SH-SY5Y (cell line): ENCODE measurements around the gene TCP11L2.

ENCODE experiments used
- GATA2 ChIP-seq: IDR thresholded peaks from 2 replicates; pipeline ENCODE4 v1.6.1; 2011; ENCODE audit warnings: mild to moderate bottlenecking, low read depth, low read length
- GATA3 ChIP-seq: IDR thresholded peaks from 2 replicates; pipeline ENCODE4 v1.6.1; 2011; ENCODE audit warnings: low read depth, mild to moderate bottlenecking, low read length, moderate library complexity

TCP11L2 gene

DNA sequence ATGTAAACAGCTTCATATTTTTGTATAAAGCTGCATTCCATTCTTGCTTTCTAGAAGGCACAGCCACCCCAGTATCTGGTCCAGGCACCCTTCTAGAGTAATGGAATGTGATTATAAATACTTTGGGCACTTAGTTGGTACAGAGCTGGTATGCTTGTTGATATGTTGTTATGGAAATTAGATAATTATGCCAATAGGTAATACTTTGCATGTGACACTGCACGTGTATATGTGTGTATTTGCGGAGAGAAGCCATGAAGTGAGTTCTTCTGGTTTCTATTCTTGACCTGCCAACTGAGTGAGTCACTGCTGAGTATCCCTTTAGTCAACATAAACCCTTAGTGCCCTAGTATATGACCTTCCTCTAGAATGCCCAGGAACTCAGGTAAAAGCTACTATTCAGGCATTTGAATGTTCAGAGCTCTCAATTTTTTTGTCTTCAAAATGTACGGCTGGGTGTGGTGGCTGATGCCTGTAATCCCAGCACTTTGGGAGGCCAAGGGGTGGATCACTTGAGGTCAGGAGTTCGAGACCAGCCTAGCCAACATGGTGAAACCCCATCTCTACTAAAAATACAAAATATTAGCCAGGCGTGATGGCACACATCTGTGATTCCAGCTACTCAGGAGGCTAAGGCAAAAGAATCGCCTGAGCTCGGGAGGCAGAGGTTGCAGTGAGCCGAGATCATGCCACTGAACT lies 6.2 kb upstream of the TCP11L2 start:
- TF ChIP-seq GATA3 (no peak), GATA2 (no peak)

DNA sequence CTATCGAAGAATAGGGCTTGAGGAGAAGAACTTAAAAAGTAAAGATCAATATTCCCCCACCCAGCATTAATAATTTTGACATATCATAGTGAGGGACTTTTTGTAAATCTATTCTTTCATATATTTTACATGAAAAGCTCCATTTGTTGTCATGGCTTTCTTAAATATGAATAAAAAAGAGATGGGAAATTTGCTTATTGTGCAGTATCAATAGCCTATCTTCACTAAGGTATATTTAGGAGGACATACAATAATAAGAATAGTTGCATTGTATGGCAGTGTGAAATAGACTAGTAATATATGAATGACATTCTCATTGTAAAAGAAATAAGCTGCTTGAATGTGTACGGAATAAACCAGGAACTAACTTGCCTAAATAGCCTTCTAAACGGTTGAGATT lies 5.5 kb upstream of the TCP11L2 start:
- TF ChIP-seq GATA3 (no peak), GATA2 (no peak)

DNA sequence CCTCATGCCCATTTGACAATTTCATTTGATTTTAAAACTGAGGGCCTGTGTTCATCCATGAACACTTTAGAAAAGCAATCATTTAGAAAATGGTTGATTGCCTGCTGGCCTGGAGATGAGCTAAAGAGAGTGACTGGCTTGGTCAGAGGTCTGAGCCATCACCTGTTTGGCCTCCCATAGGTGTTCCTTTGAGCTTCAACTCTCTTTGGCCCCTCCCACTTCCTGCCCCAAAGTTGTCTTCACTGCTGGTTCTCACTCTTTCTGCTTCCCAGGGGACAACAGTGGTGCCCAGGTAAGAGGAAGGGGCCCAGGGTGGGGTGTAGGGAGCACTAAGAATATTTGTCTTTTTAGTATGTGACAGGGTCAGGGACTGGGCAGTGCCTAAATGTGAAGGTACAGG lies 4.9 kb upstream of the TCP11L2 start:
- TF ChIP-seq GATA2 = no peak
- no peak for TF ChIP-seq GATA3

DNA sequence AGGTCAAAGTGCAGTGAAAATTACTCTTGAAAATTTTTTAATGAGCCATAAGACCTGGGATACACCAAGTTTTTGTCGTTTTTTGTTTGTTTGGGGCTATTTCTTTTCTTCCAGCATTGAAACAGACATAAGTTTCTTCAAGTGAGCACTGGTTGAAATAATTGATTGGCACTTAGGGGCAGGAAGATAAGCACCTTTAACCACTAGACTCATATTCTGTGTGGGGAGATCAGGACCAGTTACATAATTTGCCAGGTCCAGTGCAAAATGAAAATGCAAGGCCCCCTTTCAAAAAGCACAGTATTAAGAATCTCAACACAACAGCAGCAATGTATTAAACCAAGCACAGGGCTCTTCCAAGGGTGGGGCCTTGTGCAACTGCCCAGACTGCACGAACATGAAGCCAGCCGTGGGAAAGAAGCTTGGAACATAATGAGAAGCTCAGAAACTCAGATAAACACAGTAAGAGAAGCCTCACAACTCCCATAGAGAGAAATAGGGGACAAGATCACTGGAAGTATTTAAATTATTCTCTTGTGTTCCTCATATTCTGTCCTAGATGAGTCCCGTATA lies 3.2 kb upstream of the TCP11L2 start:
- TF ChIP-seq GATA2 = no peak
- TF ChIP-seq GATA3 = no peak

DNA sequence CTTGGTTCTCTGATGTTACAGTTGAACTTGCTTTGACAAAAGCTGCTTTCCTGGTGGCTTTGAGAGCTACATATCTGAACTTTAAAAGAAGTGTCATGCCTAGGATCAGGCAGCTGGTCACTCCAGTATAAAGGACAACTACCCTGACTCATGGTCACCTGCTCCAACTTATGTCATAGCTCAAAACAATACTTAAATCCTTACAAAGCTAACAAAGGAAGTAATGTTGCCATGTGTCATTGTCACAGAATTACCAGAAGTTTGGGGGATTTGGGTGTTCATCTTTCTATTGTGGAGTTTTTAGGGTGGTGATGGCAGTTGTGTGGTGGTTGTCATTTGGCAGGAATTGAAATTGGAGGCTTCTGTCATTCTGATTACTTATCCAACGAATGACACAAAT lies 1.8 kb upstream of the TCP11L2 start:
- TF ChIP-seq GATA3 (no peak), GATA2 (no peak)

DNA sequence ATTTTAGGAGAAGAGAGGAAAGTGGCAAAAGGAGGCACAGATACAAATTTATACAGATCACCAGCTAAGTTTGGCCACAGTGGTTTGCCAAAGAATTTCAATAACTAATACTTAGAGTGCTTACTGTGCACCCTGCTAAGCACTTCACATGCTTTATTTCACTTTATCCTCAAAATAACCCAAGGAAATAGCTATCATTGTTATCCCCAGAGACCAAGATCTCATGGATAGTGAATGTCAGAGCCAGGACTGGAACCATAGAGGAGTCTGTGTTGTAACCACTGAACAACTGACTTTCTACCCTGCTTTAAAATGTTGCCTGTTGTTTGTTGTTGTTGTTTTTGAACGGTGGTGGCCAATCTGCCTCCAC lies 1.3 kb upstream of the TCP11L2 start:
- TF ChIP-seq GATA3 (no peak), GATA2 (no peak)

DNA sequence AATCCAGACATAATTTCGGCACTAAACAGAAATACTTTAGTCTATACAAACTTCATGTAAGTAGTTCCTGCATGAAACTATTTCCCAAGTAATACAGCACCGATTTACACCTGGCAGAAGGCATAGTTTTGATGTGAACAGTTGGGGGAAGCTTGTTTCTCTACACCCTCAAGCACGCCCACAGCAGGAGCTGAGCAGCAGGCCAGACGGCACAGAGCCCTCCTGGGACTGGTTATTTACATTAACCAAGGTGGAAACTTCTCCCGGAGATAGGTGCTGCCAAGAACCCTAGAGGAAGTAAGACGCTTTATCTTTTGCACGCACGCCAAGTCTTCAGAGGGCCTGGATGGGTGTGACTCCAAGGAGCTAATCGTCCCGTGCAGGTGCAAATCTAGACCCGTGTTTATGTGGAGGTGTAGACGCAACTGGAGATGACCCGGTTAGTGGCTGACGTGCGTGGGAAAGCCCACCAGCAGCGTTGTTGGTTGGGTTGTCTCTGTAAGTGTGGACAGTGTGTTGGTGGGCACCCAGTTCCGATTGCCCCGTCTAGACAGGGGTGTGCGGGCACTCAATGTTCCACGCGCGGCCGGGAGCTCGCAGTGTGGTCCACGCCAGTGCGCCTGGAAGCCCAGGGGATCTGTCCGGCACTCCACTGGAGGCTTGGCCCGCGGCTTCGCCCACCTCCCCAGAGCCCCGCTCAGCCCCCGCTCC lies 767 bp upstream of the TCP11L2 start:
- TF ChIP-seq GATA2 (no peak), GATA3 (no peak)

DNA sequence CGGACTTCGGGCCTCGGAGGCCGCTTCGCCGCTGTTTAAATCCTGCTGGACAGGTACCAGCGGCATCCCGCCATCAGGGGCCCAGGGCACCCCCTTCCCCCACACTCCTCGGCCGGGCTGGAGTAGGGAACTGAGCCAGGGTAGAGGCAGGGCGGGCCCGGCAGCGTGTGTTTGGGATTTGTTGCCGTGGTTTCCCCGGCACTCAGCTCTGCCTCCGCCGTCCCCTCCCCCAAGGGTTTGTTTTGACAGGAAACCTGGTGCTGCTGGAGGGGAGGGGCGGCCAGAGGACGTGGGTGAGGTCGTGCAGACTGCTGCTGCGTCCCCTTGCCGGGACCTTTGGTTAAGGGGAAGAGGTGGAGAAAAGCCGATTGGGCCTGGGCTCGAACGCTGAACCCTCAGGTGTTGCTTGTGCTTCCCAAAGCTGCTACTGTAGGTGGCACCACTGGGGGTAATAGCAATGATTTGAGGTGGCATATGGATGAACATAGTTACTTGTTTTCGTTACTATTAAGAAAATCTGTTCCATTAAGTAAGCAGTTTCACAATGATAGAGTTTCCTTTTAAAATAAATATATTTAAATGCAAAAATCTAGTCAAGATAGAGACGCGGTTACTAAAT lies 778 bp downstream of the TCP11L2 start:
- TF ChIP-seq GATA3 = no peak
- TF ChIP-seq GATA2 = no peak

DNA sequence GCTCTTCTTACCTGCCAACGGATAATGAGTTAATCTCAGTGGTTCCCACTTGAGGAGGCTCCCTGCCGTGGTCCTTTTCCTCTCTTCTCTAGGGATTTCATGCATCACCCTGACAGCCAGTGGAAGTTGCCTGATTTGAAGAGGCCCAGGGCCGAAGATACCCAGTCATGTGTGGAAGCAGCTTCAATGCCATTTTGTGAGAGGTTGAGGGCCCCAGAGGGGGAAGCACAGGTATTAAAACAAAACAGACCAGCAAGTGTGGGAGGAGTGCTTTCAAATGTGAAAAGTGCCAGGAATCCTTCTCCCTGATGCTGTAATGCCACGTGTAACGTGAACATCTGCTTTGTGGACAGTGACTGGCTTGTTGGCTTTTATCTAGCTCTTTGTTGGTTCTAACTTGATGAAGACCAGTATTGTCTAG lies 1.5 kb downstream of the TCP11L2 start:
- TF ChIP-seq GATA2 (no peak), GATA3 (no peak)

DNA sequence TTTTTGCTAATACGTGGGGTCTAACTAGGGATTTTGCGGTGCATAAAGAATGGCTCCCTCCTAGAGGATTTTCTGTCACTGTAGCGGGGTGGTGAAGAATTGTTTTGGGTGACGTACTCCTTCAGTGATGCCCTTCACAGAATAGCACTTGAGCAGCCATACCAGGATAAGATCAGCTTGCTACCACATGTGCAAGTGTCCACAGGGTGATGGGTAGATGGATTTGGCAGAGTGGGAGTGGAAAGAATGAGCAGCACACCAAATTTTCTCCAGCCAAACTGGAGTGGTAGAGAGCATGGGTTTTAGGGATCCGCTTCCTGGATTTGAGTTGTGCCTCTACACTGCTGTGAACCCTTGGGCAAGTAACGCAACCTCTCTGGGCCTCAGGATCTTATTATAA lies 2.3 kb downstream of the TCP11L2 start:
- TF ChIP-seq GATA3 = no peak
- no peak for TF ChIP-seq GATA2

DNA sequence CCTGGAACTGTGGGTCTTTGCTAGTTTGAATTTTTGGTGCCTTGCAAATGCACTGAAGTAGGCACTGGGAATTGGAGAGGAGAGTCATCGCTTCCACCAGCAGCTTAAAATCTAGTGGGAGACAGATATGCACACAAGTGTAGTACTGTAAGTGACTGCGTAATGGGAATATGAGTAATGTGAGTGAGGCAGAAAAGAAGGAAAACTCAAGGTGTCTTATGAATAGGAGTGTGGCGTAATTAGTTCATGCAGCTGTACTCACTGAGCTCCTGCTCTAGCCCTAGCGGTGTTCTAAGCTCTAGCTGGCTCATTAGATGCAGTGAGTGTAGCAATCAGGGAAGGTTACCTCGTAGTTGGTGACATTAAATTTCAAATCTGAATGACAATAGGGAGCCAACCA lies 2.8 kb downstream of the TCP11L2 start:
- TF ChIP-seq GATA3 (no peak), GATA2 (no peak)

DNA sequence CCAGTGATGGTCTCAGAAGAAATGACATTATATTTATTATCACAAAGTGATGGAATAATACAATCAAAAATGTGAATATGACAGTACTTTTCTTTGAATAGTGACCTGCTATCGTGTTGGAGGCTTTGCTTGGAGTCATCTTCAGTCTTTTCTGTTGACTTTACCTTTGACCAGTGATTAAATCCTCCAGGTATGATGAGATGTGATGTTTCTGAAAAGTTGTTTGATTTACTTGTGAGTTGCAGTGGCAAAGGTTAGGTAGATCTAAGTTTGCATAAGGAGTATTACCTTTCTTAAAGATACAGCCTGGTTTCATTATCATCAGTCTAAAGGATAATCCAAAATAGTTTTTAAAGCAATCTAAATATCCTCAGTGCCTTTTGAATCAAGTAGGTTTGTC lies 4.6 kb downstream of the TCP11L2 start:
- TF ChIP-seq GATA2 (no peak), GATA3 (no peak)

DNA sequence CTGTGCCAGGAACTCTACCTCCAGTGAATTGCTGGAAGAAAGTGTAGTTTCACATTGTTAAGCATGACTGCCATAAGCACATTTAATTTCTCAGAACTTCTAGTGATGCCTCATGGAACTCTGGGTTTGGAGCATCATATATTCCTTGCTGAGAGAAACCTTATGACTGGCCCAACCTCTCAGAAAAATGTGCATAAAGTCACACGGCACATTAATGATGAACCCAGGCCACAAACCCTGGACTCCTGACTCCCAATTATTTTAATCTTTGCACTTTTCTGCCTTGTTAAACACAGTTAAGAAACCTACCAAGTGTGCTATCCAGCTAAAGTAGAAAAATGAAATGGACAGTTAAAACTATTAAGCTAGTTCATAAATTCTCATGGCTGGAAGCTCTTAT lies 5.6 kb downstream of the TCP11L2 start:
- TF ChIP-seq GATA2 (no peak), GATA3 (no peak)

DNA sequence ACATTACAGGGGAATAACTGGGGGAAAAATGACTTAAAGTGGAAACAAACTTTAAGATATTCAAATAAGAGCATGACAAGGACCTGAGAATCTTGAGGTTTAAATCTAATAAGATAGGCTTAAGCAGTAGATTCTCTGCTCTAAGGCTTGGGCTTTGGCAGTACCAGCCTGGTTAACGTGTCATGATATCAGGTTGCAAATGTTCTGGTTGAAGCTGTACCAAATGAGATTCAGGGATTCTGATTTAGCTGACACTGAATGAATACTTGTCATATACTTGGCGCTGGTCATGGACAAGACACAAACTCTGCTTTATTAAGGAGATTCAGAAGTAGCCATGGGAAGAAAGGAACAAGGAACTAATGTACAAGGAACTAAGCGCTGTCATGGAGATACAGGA lies 6.1 kb downstream of the TCP11L2 start:
- no peak for TF ChIP-seq GATA2
- TF ChIP-seq GATA3 = no peak

DNA sequence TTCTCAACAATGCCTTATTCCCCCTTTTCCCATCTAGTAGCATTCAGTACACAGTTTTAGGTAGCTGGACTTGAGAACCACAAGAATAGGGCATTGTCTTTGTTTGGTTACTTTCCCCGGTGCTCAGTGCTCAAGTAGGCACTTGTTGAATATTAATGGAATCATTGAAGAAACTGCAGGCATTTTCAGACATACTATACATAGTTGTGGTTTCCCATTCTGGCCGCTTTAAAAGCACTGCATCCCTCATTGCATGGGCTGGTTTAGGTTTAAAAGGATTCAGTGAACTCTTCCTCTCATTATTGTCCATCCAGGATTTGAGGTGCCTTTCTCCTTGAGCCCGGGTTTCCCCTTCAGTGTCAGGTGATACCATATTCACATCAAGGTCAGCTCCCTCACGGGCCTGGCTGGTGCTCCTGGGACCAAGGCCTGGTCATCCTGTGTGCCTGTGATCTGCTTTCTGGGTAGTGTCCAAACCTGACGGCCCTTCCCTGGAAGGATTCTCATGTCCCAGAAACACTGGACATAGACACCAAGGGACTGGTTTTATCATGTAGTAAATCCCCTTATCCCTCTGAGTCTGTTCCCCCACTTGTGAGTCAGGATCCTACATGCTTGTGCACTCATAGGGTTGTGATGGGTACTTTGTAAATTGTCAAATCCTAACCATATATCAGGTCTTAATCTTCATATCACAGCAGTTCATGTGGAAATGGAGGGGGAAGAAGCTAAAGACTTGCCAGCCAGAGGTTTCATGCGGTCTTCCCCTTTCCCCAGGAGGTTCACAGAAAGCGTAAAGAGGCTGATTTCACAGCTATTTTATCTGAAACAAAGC lies 7.4 kb downstream of the TCP11L2 start:
- TF ChIP-seq GATA2 = no peak
- no peak for TF ChIP-seq GATA3

DNA sequence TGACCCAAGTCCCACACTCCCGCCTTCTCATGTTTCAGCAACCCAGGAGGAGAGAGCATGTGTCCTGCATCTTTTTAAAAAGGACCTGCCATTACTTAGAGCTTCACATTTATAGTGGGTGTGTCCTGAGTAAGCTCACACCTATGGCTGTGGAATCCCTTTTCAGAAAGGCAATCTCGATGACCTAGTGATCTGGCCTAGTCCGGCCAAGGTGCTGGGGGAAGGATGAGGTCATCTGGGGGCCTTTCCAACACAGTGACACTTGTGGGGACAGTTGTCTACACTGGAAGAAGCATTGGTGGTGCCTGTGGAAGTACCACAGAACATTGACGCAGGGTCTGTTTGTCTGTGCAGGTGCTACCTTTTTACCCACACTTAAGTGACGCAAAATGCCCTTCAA lies 8.2 kb downstream of the TCP11L2 start:
- TF ChIP-seq GATA2 (no peak), GATA3 (no peak)
